Activated CD4-positive, alpha-beta T cell treated with anti-CD3 and anti-CD28 coated beads, Interleukin-2, Interleukin-4, amounts not matched to agents 100 ng/mL and 50 ng/mL, durations not matched to agents 16 hours and 8 hours (primary cell): ENCODE measurements around the gene ATAD2B.
"Not testable (repeated sequence)": the region's sequence is repeated elsewhere in the genome, so short reads cannot be mapped to it uniquely, and the experiment has no call there.

Experiments
- DNase-seq: peaks from one replicate; pipeline ENCODE4 v3.0.0-alpha.2; 2020; ENCODE audit warnings: low spot score

Gene ATAD2B

DNA sequence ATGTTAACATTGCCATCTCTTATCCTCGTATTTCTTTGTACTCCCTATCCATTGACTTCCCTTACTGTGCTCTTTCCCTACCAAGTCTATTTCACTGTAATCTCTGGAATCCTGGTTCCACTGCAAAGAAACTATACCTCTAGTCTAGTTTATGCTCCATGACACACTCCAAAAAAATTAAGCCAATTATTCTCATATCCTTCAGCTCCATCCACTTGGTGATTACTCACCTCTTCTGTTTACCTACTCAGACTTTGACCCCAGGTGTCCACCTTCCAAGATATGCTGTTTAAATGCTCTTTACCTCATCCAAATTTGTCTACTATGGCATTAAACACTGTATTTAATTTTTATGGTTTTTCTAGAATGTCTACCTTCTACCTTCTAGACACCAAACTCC, 137.9 kb downstream of the ATAD2B start:
- no peak for DNase-seq

- DNase-seq = peak; percentile 25
These were observed 138.8 kb downstream of the ATAD2B start for GRCh38 chr2:23788100-23788499.

DNA sequence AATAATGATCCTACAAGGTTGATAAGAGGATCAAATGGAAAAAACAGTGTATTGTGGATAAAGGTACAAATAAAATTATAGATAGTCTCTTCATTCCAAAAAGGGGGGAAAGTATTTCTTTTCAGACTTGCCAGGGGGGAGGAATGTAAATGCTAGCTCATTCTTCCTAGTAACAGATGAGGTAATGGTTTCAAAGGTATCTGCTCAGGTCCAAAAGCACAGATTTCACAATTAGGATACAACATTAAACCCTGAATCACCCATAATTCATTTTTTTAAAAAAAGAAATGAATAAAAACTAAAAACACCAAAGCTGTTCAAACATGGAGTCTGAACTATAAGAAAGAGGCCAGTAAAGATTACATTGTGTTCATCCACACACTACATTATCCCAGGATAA, 142.0 kb downstream of the ATAD2B start:
- no peak for DNase-seq

GRCh38 chr2:23782646-23783045, 144.3 kb downstream of the ATAD2B start:
- DNase-seq = no peak

DNA sequence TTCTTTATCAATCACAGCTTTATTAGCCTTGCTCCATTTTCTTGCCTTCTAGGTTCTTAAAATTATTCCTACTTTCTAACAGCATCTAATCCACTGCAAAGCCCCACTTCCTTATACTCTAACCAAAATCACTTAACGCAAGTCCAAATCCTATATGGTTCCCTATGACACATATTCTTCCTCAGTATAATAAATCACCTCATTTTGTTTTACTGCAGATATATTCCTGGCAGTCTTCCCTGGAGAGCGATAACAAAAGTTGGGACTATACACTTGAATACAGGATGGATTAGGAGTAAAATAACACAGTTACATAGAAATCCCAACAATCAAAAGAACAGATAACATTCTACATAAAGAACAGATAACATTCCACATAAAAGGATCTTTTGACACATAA, 144.8 kb downstream of the ATAD2B start:
- DNase-seq = no peak

- not testable (repeated sequence) for DNase-seq
These were observed 146.5 kb downstream of the ATAD2B start for GRCh38 chr2:23780465-23780864.

- no peak for DNase-seq
These were observed 149.1 kb downstream of the ATAD2B start for GRCh38 chr2:23777826-23778225.

- DNase-seq = no peak
These were observed 150.9 kb downstream of the ATAD2B start for GRCh38 chr2:23776021-23776420.

DNA sequence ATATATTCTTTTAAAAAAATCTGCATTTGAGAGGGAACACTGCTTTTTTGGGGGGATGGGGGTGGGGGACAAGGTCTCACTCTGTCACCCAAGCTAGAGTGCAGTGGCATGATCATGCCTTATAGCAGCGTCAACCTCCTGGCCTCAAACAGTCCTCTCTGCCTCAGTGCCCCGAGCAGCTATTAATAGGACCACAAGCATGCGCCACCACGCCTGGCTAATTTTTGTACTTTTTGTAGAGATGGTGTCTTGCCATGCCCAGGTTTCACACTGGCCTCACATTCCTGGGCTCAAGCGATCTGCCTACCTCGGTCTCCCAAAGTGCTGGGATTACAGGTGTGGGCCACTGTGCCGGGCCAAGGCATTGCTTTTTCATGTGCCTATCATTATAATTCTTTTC, 154.2 kb downstream of the ATAD2B start:
- no peak for DNase-seq

DNA sequence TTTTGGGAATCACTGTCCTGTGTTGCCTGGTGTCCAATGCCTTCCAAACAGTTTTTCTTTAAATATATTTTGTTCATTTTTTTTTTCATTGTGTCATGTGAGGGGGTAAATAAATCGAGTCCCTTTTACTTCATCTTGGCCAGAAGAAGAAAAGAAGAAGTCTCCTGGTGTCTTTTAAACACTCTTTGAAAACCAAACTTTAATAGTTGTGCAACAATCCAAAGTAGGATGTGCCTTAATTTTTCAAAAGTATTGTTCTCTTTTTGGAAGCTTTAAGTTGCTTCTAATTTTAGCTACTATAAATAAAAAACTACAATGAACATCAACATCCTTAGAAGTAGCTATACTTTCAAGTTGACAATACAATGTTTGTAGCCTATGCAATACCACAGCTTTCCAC, 154.9 kb downstream of the ATAD2B start:
- no peak for DNase-seq

GRCh38 chr2:23769364-23769763, 157.6 kb downstream of the ATAD2B start:
- no peak for DNase-seq

DNA sequence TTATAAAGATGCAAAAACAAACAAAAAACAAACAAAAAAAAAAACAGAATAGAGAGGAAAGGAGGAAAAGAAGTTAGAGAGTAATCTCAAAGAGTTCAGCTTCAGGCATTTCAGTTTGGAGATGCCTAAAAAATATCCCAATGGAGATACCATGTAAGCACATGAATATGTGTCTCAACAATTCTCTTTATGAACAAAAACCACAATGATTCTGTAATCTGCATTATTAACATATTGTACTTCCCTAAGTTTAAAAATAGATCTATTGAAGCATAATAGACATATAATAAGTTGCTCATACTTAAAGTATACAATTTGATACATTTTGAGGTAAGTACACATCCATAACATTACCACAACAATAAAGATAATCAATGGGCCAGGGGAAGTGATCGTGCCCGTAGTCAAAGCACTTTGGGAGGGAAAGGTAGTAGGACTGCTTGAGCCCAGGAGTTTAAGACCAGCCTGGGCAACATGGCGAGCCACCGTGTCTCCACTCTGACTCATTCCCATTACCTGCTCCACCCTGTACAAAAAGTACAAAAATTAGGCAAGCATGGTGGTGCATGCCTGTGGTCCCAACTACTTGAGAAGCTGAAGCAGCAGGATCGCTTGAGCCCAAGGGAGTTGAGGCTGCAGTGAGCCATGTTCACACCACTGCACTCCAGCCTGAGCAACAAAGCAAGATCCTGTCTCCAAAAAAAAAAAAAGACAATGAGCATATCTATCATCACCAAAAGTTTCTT, 158.9 kb downstream of the ATAD2B start:
- DNase-seq = no peak

- DNase-seq = no peak
These were observed 164.8 kb downstream of the ATAD2B start for GRCh38 chr2:23762141-23762540.

GRCh38 chr2:23761638-23762037, 165.3 kb downstream of the ATAD2B start:
- no peak for DNase-seq

- no peak for DNase-seq
These were observed 166.2 kb downstream of the ATAD2B start for GRCh38 chr2:23760736-23761135.

DNA sequence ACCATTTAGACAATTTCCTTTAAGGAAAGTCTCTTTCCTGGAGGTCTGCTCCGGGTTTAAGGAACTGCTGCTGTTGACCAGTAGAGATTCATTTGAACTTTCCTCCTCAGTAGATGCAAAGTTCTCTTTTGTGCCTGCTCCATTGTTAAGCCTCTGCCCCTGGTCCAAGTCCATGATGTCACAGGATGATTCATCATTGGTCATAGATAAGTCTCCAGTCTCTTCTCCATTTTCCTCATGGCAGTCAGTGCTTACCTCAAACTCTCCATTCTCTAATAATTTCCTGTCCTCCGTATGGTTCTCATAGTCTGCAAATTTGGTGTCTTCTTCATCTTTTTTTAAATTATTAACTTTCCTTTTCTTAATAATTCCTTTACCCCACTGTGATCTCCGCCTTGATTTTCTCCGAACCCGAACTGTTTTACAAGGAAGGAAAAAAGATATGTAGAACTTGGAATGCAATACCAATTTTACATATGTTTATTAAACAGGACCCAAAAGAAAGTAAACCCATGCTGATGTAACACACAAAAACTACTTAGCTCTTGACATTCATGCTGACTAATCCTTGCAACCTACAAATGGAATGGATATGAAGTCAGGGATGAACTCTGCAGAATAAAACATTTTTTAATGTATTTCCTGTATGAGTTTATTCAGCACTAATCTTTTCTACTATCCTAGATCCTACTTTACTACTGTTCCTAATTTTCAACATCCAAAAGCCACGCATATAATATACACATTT, 169.1 kb downstream of the ATAD2B start:
- DNase-seq = no peak

DNA sequence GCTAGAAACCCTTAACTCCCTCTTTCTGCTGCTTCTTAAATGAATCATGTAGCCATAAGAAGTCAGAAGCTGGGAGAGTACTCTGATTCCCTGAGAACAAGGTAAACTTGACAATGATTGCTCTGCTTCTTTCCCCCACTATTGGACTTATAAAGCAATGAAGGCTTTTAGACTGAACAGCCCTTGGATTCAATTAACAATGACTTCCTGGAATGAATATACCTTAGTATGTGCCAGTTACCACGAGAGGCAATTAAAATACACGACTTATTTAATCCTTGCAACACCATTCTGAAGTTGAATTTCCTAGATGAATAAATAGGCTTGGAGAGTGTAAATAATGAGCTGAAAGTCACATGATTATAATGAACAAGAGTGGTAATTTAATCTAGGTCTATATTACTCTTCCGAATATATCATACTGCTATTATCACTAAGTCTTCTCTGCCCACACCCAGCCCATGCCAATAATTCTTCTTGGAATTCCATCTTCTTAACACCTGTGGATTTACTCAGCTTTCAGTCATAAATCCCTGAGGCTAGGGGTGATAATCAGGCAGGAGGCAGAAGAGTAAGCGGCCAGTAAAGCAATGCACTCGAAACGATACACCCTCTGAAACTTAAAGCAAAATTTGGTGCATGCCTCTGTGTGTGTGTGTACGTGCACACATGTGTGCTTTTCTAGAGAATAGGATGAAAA, 170.2 kb downstream of the ATAD2B start:
- no peak for DNase-seq

DNA sequence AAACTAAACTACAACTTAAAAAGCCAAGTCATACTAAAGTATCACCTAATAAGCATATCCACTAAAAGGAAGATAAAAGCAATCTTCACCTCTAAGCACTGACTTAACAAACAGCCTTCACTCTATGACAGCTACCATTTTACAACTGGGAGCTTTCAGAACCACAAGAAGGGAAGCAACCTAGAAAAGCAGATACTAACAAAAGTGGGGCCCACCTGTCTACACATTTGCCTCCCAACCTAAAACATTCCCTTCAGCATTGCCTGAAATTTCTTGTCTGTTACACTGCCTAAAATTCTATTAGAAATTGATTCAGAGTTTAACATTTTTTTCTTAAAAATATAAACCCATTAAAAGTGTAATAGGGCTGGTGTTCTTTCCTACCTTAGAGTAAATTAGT, 172.0 kb downstream of the ATAD2B start:
- no peak for DNase-seq

- no peak for DNase-seq
These were observed 173.5 kb downstream of the ATAD2B start for GRCh38 chr2:23753291-23754010.

DNA sequence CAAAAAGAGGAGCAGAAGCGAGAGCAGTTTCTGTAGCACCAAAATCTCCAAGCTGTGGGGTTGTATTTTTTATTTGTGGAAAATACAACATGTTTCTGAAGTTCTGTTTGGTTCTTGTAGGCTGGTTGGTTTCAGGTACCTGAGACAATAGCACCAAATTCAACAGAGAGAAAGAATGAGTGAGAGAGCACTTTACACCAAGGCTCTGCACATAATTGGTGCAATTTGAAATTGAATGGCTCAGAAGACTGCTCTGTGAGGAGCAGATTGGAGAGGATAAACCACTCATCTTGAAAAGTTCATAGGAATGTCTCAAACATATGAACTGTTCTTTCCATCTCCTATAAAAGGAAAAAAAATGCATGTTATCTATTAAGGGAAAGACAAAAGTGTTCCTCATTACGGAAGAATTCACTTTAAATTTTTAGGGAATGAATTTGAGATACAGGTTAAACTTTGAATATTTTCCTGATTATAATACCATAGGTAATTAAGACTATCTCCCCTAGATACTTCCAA, 175.1 kb downstream of the ATAD2B start:
- no peak for DNase-seq

- DNase-seq = no peak
These were observed 180.6 kb downstream of the ATAD2B start for GRCh38 chr2:23746141-23746863.

DNA sequence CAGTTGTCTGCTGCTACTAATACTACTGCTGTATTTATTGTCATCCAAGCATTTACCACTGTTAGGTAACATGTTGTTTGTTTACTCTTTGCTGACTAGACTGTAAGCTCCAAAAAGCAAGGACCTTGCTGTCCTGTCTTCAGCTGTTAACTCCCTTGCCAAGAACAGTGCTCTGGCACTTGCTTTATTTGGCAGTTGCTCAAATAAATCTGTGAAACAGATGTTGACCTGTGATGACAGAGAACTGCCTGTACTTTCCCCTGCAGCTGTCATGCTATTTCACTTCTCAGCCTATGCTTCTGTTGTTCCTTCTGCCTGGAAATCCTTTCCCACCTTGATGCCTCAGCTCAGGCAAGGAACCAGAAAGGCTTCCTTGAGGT, 181.2 kb downstream of the ATAD2B start:
- DNase-seq = no peak
